ENCODE data around the gene TPT1. TPM values are rescaled to one million over a fixed set of nuclear protein-coding genes. Genes with fewer than 3 reads are reported as not detected.

TPT1 gene
- total RNA-seq, 1 donor = 2,345 TPM

DNA sequence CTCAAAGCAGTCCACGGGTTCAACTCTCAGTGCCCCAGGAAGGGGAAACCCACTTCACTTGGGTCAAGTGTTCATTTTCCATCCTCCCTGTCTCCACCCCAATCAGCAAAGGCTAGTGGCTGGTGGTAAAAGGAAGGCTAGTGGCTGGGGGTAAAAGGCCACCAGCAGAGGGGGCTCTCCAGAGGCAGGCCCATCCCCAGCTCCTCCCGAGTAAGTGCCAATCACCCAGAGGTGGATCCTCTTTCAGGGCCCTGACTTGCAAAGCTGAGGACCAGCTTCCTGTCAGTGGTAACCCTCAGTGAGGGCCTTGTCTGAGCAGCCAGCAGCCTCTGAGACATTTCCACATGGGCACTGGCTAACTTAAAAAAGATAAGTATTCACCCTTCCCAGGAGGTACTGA, 22.0 kb upstream of the TPT1 start:
- TF ChIP-seq, protein P1, sequence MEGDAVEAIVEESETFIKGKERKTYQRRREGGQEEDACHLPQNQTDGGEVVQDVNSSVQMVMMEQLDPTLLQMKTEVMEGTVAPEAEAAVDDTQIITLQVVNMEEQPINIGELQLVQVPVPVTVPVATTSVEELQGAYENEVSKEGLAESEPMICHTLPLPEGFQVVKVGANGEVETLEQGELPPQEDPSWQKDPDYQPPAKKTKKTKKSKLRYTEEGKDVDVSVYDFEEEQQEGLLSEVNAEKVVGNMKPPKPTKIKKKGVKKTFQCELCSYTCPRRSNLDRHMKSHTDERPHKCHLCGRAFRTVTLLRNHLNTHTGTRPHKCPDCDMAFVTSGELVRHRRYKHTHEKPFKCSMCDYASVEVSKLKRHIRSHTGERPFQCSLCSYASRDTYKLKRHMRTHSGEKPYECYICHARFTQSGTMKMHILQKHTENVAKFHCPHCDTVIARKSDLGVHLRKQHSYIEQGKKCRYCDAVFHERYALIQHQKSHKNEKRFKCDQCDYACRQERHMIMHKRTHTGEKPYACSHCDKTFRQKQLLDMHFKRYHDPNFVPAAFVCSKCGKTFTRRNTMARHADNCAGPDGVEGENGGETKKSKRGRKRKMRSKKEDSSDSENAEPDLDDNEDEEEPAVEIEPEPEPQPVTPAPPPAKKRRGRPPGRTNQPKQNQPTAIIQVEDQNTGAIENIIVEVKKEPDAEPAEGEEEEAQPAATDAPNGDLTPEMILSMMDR (IDR thresholded peaks at IDR 0.05; ENCODE audit: insufficient read depth, low read depth, low read length) = no peak
- DNase-seq (ENCODE audit: low read depth) = no peak

DNA sequence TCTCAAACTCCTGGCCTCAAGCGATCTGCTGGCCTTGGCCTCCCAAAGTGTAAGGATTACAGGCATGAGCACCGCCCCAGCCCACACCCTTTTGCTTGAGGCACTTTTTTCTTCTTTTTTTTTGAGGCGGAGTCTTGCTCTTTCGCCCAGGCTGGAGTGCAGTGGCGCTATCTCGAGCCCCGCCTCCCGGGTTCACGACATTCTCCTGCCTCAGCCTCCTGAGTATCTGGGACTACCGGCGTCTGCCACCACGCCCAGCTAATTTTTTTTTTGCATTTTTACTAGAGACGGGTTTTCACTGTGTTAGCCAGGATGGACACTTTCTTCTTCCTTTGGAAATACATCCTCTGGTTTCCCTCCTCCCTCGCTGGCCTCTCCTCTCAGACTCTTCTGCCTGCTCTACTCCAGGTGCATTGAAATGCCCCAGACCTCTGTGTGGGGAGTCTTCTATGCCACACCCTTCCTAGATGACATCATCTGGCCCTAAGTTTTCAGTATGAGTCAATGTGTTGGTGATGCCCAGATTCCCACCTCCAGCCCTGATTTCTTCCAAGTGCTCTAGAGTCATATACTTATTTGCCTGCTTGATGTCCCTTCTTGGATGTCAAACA, 20.7 kb upstream of the TPT1 start:
- no peak overlapping the region for H3K4me3 ChIP-seq (ENCODE audit: low read depth, low read length)
- DNase-seq (ENCODE audit: low read depth) = no peak
- TF ChIP-seq, protein P1 (IDR thresholded peaks at IDR 0.05; ENCODE audit: insufficient read depth, low read depth, low read length) = no peak

More for the DNA sequence above, 22.0 kb upstream of the TPT1 start:
- H3K4me3 ChIP-seq (ENCODE audit: low read depth, low read length) = no peak overlapping the region

DNA sequence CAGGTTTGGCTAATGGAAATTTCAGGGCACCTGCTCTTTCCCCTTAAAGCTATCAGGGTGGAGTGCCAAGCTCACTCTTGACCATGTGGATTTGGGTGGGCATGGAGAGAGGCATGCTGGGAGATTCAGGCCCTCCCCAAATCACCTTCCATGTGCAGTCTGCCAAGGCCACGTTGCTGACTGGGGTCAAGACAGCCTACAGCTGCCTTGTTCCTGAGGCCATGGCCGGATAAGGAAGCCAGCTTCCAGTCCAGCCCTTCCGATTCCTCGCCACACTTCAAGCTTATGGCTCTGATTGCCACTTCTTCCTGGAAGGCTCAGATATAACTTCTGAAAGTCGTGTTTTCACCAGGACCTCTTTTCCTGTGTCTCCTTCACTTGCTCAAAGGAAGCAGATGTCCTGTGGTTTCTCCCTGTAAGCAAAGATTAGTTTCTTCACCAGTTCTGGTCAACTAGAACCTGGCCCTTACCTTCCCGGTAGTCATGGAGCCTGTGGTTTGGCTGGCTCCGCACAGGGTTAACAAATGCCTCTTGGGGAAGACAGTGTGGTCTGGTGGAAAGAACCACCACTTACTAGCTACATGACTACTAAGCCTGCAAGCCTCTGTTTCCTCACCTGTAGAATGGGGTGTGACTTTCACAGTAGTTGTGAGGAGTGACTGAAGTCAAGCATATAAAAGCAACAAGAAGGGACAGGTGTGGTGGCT, 16.1 kb upstream of the TPT1 start:
- TF ChIP-seq, protein P1 (IDR thresholded peaks at IDR 0.05; ENCODE audit: insufficient read depth, low read depth, low read length) = no peak

DNA sequence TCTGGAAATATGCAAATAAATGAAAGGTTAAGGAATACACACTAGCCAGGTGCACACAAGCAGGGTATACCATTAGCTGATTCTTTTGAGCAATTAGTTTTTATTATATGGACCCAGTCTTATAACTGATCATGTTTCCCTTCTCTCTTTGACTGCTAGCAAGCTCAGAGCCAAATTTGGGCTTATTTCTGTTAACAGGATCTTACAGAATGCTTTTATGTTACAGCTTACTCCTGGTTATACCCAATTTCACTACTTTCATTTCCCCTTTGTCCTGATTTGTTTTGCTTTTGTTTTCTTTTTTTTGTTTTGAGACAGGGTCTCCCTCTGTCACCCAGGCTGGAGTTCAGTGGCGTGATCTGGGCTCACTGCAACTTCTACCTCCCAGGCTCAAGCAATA, 12.9 kb upstream of the TPT1 start:
- no peak overlapping the region for H3K4me3 ChIP-seq (ENCODE audit: low read depth, low read length)
- TF ChIP-seq, protein P1 (IDR thresholded peaks at IDR 0.05; ENCODE audit: insufficient read depth, low read depth, low read length) = no peak
- DNase-seq (ENCODE audit: low read depth) = no peak

More for the DNA sequence above, 16.1 kb upstream of the TPT1 start:
- DNase-seq (ENCODE audit: low read depth) = no peak
- H3K4me3 ChIP-seq (ENCODE audit: low read depth, low read length) = no peak overlapping the region

DNA sequence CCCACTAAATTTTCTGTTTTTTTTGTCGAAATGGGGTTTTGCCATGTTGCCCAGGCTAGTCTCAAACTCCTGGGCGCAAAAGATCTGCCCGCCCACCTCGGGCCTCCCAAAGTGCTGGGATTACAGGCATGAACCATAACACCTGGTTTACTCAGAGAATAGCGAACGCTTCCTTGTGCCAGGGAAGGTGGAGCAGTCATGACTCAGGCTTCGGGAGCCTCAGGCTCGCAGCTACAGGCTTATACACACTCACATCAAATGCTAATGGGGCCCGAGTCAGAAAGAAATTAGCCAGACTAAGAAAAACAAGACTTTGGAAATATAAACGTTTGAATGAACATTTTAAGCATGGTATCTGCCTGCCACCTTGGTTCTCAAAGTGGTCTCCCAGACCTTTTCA, 11.0 kb upstream of the TPT1 start:
- TF ChIP-seq, protein P1 (IDR thresholded peaks at IDR 0.05; ENCODE audit: insufficient read depth, low read depth, low read length) = no peak
- no peak for DNase-seq (ENCODE audit: low read depth)

DNA sequence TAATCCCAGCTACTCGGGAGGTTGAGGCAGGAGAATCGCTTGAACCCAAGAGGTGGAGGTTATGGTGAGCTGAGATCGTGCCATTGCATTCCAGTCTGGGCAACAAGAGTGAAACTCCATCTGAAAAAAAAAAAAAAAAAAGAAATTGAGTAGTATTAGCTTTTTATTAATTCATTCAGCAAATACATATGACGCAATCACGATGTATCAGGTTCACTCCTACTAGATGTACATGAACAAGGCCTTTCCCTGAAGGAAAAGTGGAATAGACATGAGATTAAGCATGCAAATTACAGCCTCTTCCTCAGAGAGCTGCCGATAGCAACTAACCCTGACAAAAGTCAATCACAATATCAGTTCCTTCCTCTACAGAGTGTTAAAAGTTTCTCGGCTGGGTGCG, 9.2 kb upstream of the TPT1 start:
- no peak overlapping the region for H3K4me3 ChIP-seq (ENCODE audit: low read depth, low read length)
- TF ChIP-seq, protein P1 (IDR thresholded peaks at IDR 0.05; ENCODE audit: insufficient read depth, low read depth, low read length) = no peak
- DNase-seq (ENCODE audit: low read depth) = no peak

More for the DNA sequence above, 11.0 kb upstream of the TPT1 start:
- H3K4me3 ChIP-seq (ENCODE audit: low read depth, low read length) = no peak overlapping the region

Measured in fibroblast of villous mesenchyme (primary cell).